ENCODE measurements around the gene POMP. TPM values are rescaled to one million over a fixed set of nuclear protein-coding genes. Genes with fewer than 3 reads are reported as not detected.

Gene POMP
- total RNA-seq, 1 donor from 2014 or later = 25.0 TPM

DNA sequence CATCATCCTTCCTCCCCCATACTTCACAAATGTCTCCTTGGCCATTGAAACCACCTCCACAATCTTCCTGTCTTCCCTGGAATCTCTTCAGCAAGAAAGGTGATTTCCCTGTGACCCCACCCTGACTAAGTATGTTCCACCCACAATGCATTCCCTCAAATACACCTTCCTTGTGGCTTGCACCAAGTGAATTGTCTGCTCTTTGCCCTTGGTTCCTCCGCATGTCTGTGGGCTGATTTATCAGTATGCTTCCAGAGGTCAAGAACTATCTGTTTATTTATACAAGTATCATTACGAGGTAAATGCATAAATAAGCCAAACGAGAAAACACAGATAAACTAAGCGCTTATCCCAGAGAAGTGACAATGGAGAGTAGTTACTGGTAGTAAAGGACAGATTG, 45.4 kb upstream of the POMP start:
- TF ChIP-seq, protein P1, sequence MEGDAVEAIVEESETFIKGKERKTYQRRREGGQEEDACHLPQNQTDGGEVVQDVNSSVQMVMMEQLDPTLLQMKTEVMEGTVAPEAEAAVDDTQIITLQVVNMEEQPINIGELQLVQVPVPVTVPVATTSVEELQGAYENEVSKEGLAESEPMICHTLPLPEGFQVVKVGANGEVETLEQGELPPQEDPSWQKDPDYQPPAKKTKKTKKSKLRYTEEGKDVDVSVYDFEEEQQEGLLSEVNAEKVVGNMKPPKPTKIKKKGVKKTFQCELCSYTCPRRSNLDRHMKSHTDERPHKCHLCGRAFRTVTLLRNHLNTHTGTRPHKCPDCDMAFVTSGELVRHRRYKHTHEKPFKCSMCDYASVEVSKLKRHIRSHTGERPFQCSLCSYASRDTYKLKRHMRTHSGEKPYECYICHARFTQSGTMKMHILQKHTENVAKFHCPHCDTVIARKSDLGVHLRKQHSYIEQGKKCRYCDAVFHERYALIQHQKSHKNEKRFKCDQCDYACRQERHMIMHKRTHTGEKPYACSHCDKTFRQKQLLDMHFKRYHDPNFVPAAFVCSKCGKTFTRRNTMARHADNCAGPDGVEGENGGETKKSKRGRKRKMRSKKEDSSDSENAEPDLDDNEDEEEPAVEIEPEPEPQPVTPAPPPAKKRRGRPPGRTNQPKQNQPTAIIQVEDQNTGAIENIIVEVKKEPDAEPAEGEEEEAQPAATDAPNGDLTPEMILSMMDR (IDR thresholded peaks at IDR 0.05) = no peak
- Histone ChIP-seq H3K4me3 (no peak overlapping the region), H3K36me3 (no peaks in the 10 kb centered on the region), H3K27me3 (no peaks in the 10 kb centered on the region), H3K9me3 (no peaks in the 10 kb centered on the region), H3K27ac (no peak overlapping the region), H3K4me1 (no peaks in the 10 kb centered on the region)
- intact Hi-C loops (cut with DNase I) = no loop called here
- DNase-seq (ENCODE audit: low spot score in 2 of 2) = no peak

DNA sequence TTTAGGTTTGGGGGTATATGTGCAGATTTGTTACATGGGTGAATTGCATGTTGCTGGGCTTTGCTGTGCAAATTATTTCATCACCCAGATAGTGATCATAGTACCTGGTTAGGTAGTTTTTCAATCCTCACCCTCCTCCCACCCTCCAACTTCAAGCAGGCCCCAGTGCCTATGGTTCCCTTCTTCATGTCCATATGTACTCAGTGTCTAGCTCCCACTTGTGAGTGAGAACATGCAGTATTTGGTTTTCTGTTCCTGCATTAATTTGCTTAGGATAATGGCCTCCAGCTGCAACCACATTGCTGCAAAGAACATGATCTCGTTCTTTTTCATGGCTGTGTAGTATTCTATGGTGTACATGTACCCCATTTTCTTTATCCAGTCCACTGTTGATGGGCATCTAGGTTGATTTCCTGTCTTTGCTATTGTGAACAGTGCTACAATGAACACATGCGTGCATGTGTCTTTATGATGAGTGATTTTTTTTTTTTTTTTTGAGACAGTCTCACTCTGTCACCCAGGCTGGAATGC, 42.9 kb upstream of the POMP start:
- no peak for DNase-seq (ENCODE audit: low spot score in 2 of 2)
- Histone ChIP-seq H3K9me3 (no peaks in the 10 kb centered on the region), H3K4me1 (no peaks in the 10 kb centered on the region), H3K36me3 (no peaks in the 10 kb centered on the region), H3K4me3 (no peak overlapping the region), H3K27me3 (no peaks in the 10 kb centered on the region), H3K27ac (no peak overlapping the region)
- TF ChIP-seq, protein P1 (IDR thresholded peaks at IDR 0.05) = no peak
- intact Hi-C loops (cut with DNase I) = no loop called here

DNA sequence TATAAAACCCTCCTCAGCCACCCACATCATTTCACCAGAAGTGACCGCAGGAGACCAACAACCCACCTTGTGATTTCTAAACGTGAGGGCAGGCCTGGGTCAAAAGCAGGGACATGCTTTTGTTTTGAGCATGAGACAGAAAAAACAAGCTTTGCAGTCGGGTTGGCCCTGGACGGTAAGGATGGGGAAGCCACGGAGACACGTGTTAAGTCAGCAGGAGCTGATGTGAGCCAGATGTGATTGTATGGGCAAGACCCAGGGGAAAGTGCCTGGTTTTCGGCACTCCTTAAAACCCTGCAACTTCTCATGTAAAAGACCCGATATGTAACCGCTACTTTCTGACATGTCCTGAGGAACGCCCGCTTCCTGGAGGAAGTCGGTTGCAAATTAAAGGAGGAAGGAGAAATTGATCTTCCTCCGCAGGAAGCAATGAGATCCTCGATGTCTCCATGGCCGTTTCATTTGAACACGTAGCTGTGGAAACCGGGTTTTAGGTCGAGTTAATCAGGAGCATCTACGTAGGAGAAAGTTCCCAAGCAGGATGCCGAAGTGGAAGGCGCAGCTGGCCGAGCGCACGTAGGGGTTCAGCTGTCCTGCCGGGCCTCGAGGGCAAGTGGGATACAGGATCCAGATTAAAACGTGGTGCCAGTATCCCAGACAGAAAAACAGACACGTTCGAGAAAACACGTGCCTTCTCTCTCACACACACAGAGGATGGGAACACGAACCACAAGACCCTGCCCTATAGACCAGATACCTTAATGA, 40.5 kb upstream of the POMP start:
- Histone ChIP-seq H3K9me3 (no peaks in the 10 kb centered on the region), H3K4me1 (no peaks in the 10 kb centered on the region)

DNA sequence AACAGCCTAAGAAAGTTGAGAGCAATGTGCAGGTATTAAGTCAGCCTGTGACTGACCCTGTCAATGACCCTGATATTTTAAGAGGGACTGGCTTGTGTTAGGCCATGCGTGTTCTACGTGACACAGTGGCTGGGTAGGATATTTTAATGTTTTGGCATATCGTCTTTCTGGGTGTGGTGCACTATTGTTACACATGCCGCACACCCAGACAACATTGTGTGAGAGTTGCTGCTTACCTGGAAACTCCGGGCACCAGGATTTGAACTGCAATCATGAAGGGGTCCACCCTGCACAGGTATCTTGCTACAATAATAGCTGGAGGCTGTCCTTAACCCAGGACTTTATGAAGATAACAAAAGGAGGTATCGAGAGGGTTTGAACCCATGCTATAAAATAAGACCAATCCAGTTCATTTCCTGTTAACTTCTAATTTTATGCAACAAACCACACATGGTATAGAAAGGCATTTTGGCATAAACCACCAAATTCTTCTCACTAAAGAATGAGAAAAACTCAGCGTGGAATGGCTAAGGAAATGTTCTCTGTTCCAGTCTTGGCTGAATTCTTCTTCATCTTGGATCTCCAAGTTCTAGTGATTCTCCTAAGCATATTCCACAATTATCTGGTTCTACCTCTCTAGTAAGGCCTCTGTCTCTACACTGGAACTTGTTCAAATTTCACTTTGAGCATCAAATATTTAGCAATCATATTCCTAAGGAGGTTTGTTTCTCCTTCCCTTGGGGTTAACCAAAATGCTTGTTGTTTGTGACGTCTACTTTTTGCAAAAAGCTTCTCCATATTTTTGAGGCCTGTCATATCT, 38.7 kb upstream of the POMP start:
- no peak overlapping the region for H3K27ac ChIP-seq
- no peaks in the 10 kb centered on the region for H3K27me3 ChIP-seq
- no peak for DNase-seq (ENCODE audit: low spot score in 2 of 2)
- no peak overlapping the region for H3K4me3 ChIP-seq
- H3K36me3 ChIP-seq = no peaks in the 10 kb centered on the region
- H3K4me1 ChIP-seq = no peaks in the 10 kb centered on the region
- TF ChIP-seq, protein P1 (IDR thresholded peaks at IDR 0.05) = no peak
- no peaks in the 10 kb centered on the region for H3K9me3 ChIP-seq
- intact Hi-C loops (cut with DNase I) = no loop called here

More for the DNA sequence above, 40.5 kb upstream of the POMP start:
- Histone ChIP-seq H3K36me3 (no peaks in the 10 kb centered on the region), H3K4me3 (no peak overlapping the region), H3K27ac (no peak overlapping the region), H3K27me3 (no peaks in the 10 kb centered on the region)
- intact Hi-C loops (cut with DNase I) = no loop called here
- no peak for DNase-seq (ENCODE audit: low spot score in 2 of 2)
- TF ChIP-seq, protein P1 (IDR thresholded peaks at IDR 0.05) = no peak

DNA sequence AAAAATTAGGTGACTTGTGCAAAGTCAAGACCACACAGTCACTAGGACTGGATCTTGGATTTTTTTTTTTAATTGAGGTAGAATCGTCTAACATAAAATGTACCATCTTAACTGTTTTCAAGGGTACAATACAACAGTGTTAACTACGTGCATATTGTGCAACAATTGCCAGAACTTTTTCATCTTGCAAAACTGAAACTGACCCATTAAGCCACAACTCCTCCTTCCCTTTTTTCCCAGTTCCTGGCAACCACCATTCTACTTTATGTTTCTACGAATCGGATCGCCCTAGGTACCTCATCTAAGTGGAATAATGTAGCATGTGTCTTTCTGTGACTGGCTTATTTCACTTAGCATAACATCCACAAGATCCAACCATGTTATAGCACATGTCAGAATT, 37.5 kb upstream of the POMP start:
- H3K9me3 ChIP-seq = no peaks in the 10 kb centered on the region
- no peak for DNase-seq (ENCODE audit: low spot score in 2 of 2)
- H3K4me1 ChIP-seq = no peaks in the 10 kb centered on the region
- H3K4me3 ChIP-seq = no peak overlapping the region
- H3K36me3 ChIP-seq = no peaks in the 10 kb centered on the region
- no peak overlapping the region for H3K27ac ChIP-seq
- intact Hi-C loops (cut with DNase I) = no loop called here
- TF ChIP-seq, protein P1 (IDR thresholded peaks at IDR 0.05) = no peak
- H3K27me3 ChIP-seq = no peaks in the 10 kb centered on the region

Measured in ascending aorta (tissue), 2 donors.